Breast epithelium (tissue), 4 donors: ENCODE measurements around the gene TCEAL2. TPM values are rescaled to one million over a fixed set of nuclear protein-coding genes. Genes with fewer than 3 reads are reported as not detected.
"Not testable (repeated sequence)": the region's sequence is repeated elsewhere in the genome, so short reads cannot be mapped to it uniquely, and the experiment has no call there.

Experiments used
- DNase-seq, 2 donors: peaks; one replicate each; pipeline ENCODE4 v3.0.0-alpha.2; 2019; ENCODE audit warnings: low spot score in 2 of 2
- H3K27ac ChIP-seq, 2 donors: fragments of 200-600 bp; sonication (generic) in 1 of 2; one replicate each; pipeline ENCODE4 v1.5.1; 2016 to 2019; ENCODE audit warnings: mild to moderate bottlenecking in 1 of 2
- H3K27me3 ChIP-seq, 2 donors: fragments of 200-600 bp; sonication (generic) in 1 of 2; one replicate each; pipeline versions ENCODE4 v1.5.1 to v1.6.0; 2017 to 2019; ENCODE audit warnings: control low read depth in 1 of 2, mild to moderate bottlenecking in 1 of 2
- H3K36me3 ChIP-seq: fragments of 200-600 bp; one replicate; pipeline ENCODE4 v1.5.1; 2019
- H3K4me1 ChIP-seq, 2 donors: fragments of 200-600 bp; sonication (generic); one replicate each; pipeline ENCODE4 v1.5.1; 2016 to 2019; ENCODE audit warnings: control low read depth in 1 of 2
- H3K4me3 ChIP-seq, 3 donors: fragments of 200-600 bp; sonication (generic); 1 replicate in 2 of 3; 2 replicates in 1 of 3; pipeline ENCODE4 v1.5.1; 2016 to 2019; ENCODE audit warnings: mild to moderate bottlenecking in 3 of 3, moderate library complexity in 2 of 3
- H3K9me3 ChIP-seq, 2 donors: fragments of 200-600 bp; sonication (generic) in 1 of 2; one replicate each; pipeline ENCODE4 v1.5.1; 2016 to 2019; ENCODE audit warnings: control low read depth in 1 of 2
- CTCF ChIP-seq, 3 donors: fragments of 450-650 bp; IDR thresholded peaks; one replicate each; pipeline ENCODE4 v1.5.1; 2016 to 2017; ENCODE audit warnings: antibody characterized with exemption in 3 of 3, mild to moderate bottlenecking in 3 of 3, moderate library complexity in 3 of 3
- POLR2A ChIP-seq: fragments of 450-650 bp; IDR thresholded peaks from one replicate; pipeline ENCODE4 v1.6.1; 2016; ENCODE audit warnings: antibody characterized with exemption, mild to moderate bottlenecking, moderate library complexity
- POLR2AphosphoS5 ChIP-seq, 3 donors: sonication (generic); formaldehyde crosslinking; IDR thresholded peaks; one replicate each; pipeline ENCODE4 v1.6.1; 2017; ENCODE audit warnings: antibody characterized with exemption in 3 of 3
- intact Hi-C: fragments of 100-400 bp; cut with DNase I; formaldehyde crosslinking; loops from one replicate; pipeline ENCODE4 v1.15.1; 2023; ENCODE audit warnings: low total_unique reads
- total RNA-seq, 3 donors: library from RNA; depleted of rRNA; stranded (reverse); fragments of >200 nt; gene quantifications; one replicate each; pipeline ENCODE4 v1.1.0, GENCODE V29; 2016

The TCEAL2 gene
- total RNA-seq = 1 to 10 TPM in 1 of 3 donors, under 1 TPM in 1, not detected in 1; 0.66 to 6.4 TPM

GRCh38 chrX:102125436-102125835 is at the start of gene TCEAL2:
Gene TCEAL2, plus strand, starts transcription at chrX:102125679. Its CDS starts 1,152 bp downstream, at chrX:102126831.
- intact Hi-C loops = not testable (repeated sequence)
- H3K27ac ChIP-seq = peak within 1 kb of the TSS in 1 of 2 donors; percentile 48
- peak in 1 of 2 donors; percentile 35 for DNase-seq

GRCh38 chrX:102077426-102077825 is 48.1 kb upstream of the TCEAL2 start:
- Histone ChIP-seq H3K4me3 (no peak overlapping the region), H3K27me3 (peaks cover 0 to 47% of the 10 kb centered on the region in 2 donors), H3K4me1 (no peaks in the 10 kb centered on the region), H3K9me3 (no peaks in the 10 kb centered on the region), H3K27ac (no peak overlapping the region), H3K36me3 (no peaks in the 10 kb centered on the region)
- DNase-seq = no peak
- intact Hi-C loops = no loop called here
- TF ChIP-seq POLR2AphosphoS5 (IDR thresholded peaks at IDR 0.05) = no peak
- no peak for TF ChIP-seq POLR2A
- no peak for TF ChIP-seq CTCF (IDR thresholded peaks at IDR 0.05)

More at GRCh38 chrX:102125436-102125835, at the start of gene TCEAL2:
- H3K9me3 ChIP-seq, H3K4me1 ChIP-seq, H3K36me3 ChIP-seq: not testable (repeated sequence)
- peaks cover 0 to 44% of the 10 kb centered on the region in 2 donors for H3K27me3 ChIP-seq
- H3K4me3 ChIP-seq = peak within 1 kb of the TSS in 2 of 3 donors; percentile 39 to 56

- intact Hi-C loops = no loop called here
- no peak for TF ChIP-seq CTCF (IDR thresholded peaks at IDR 0.05)
- no peak for TF ChIP-seq POLR2A
- no peak for TF ChIP-seq POLR2AphosphoS5 (IDR thresholded peaks at IDR 0.05)
Observed at GRCh38 chrX:102085706-102086105, 39.8 kb upstream of the TCEAL2 start.

GRCh38 chrX:102113367-102113766 is 12.1 kb upstream of the TCEAL2 start:
- intact Hi-C loops = no loop called here
- Histone ChIP-seq H3K27ac (no peak overlapping the region), H3K9me3 (peaks cover 0 to 8% of the 10 kb centered on the region in 2 donors), H3K36me3 (no peaks in the 10 kb centered on the region), H3K27me3 (peaks cover 0 to 48% of the 10 kb centered on the region in 2 donors), H3K4me1 (no peaks in the 10 kb centered on the region), H3K4me3 (no peak overlapping the region)
- DNase-seq = no peak
- TF ChIP-seq POLR2AphosphoS5 (IDR thresholded peaks at IDR 0.05) (no peak), POLR2A (no peak)

More at GRCh38 chrX:102085706-102086105, 39.8 kb upstream of the TCEAL2 start:
- Histone ChIP-seq H3K27ac (no peak overlapping the region), H3K36me3 (no peaks in the 10 kb centered on the region), H3K4me3 (no peak overlapping the region), H3K9me3 (peaks cover 0 to 9% of the 10 kb centered on the region in 2 donors), H3K27me3 (peaks cover 0 to 43% of the 10 kb centered on the region in 2 donors), H3K4me1 (no peaks in the 10 kb centered on the region)
- DNase-seq = no peak

- Histone ChIP-seq H3K4me1 (no peaks in the 10 kb centered on the region), H3K27ac (no peak overlapping the region), H3K4me3 (no peak overlapping the region), H3K27me3 (peaks cover 0 to 44% of the 10 kb centered on the region in 2 donors), H3K9me3 (peaks cover 0 to 8% of the 10 kb centered on the region in 2 donors), H3K36me3 (no peaks in the 10 kb centered on the region)
- no peak for DNase-seq
- intact Hi-C loops = no loop called here
- TF ChIP-seq POLR2A (no peak), CTCF (IDR thresholded peaks at IDR 0.05) (no peak), POLR2AphosphoS5 (IDR thresholded peaks at IDR 0.05) (no peak)
Observed at GRCh38 chrX:102115748-102116147, 9.7 kb upstream of the TCEAL2 start.

- Histone ChIP-seq H3K27me3 (peaks cover 0 to 40% of the 10 kb centered on the region in 2 donors), H3K4me3 (peak overlapping the region in 2 of 3 donors; percentile 39 to 56), H3K27ac (peak overlapping the region in 1 of 2 donors; percentile 48)
- H3K36me3 ChIP-seq, H3K4me1 ChIP-seq, H3K9me3 ChIP-seq, intact Hi-C loops, DNase-seq: not testable (repeated sequence)
Observed at GRCh38 chrX:102125014-102125413, 465 bp upstream of the TCEAL2 start.

GRCh38 chrX:102126080-102126818 is 770 bp downstream of the TCEAL2 start:
- intact Hi-C loops, H3K9me3 ChIP-seq, DNase-seq, H3K4me1 ChIP-seq, H3K36me3 ChIP-seq, H3K27ac ChIP-seq: not testable (repeated sequence)
- Histone ChIP-seq H3K27me3 (peaks cover 0 to 52% of the 10 kb centered on the region in 2 donors), H3K4me3 (peak overlapping the region in 2 of 3 donors; percentile 39 to 56)
